Epithelial cell of umbilical artery (primary cell): ENCODE data around the gene SURF2. TPM values are rescaled to one million over a fixed set of nuclear protein-coding genes. Genes with fewer than 3 reads are reported as not detected.

Source experiments
- total RNA-seq: library from RNA; depleted of rRNA; stranded (reverse); fragments of >200 nt; gene quantifications from 2 replicates; pipeline ENCODE4 v1.2.3, GENCODE V29; 2014

Gene SURF2
- total RNA-seq = 13.1 and 16.9 TPM in 2 replicates

DNA sequence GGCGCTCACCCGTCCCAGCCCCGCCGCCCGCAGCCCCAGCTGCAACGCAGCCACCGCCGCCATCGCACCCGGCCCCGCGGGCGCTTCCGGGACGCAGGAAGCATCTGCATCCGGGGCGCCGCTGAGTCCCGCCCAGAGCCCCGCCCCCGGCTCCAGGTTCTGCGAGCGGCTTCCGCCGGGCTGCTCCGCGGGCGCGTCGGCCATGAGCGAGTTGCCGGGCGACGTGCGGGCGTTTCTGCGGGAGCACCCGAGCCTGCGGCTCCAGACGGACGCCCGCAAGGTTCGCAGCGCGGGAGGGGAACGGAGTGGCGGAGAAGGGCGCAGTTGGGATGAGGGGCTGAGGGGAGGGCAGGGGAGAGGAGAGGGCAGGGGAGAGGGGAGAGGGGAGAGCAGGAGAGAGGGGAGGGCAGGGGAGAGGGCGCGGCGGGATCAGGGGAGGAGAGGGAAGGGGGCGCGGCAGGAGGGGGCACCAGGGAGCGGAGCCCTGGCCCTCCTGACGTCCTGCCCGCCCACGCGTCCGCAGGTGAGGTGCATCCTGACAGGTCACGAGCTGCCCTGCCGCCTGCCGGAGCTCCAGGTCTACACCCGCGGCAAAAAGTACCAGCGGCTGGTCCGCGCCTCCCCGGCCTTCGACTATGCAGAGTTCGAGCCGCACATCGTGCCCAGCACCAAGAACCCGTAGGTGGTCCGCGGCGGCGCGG, at the start of gene SURF2, which contains the start of gene SURF1:
Gene SURF2, plus strand, starts transcription at position 160 of the 701 bp plus-strand sequence. Its CDS starts 43 bp downstream, at position 203.
Gene SURF1, minus strand, starts transcription at position 97 of the 701 bp plus-strand sequence. Its CDS starts 34 bp downstream, at position 63.

GRCh38 chr9:133335924-133336811, 20.2 kb upstream of the SURF2 start, which contains the start of gene SURF6:
TSS of gene SURF6 (minus strand) at chr9:133336188. CDS start at chr9:133336132, 56 bp downstream.

GRCh38 chr9:133347985-133348717, 8.2 kb upstream of the SURF2 start, which contains the start of the genes MED22 and RPL7A:
TSS of gene MED22 (minus strand) at chr9:133348131. CDS start at chr9:133346662, 1,469 bp downstream.
TSS of gene RPL7A (plus strand) at chr9:133348218. CDS start at chr9:133348244, 26 bp downstream.

GRCh38 chr9:133375724-133376654, 19.6 kb downstream of the SURF2 start, which contains the start of the genes STKLD1 and SURF4:
TSS of gene STKLD1 (plus strand) at chr9:133376366. CDS start at chr9:133376474, 108 bp downstream.
TSS of gene SURF4 (minus strand) at chr9:133376060. CDS start at chr9:133375969, 91 bp downstream.

Other genes starting within 250 kb of the SURF2 start
- gene RALGDS, start 235.3 kb upstream of the SURF2 start, total RNA-seq = 19.9 and 32.5 TPM in 2 replicates
- 11.1 and 13.6 TPM in 2 replicates for gene GBGT1, start 192.6 kb upstream of the SURF2 start, total RNA-seq
- not detected in 2 replicates for gene OBP2B, start 147.3 kb upstream of the SURF2 start, total RNA-seq
- gene ABO, start 81.3 kb upstream of the SURF2 start, total RNA-seq = not detected in 2 replicates
- gene SURF6, start 20.4 kb upstream of the SURF2 start, total RNA-seq = 13.0 and 17.6 TPM in 2 replicates
- gene MED22, start 8.4 kb upstream of the SURF2 start, total RNA-seq = 11.6 and 14.3 TPM in 2 replicates
- gene RPL7A, start 8.3 kb upstream of the SURF2 start, total RNA-seq = 2,199 and 3,178 TPM in 2 replicates
- 31.9 and 43.9 TPM in 2 replicates for gene SURF1, start 63 bp upstream of the SURF2 start, total RNA-seq
- 440 and 443 TPM in 2 replicates for gene SURF4, start 19.5 kb downstream of the SURF2 start, total RNA-seq
- gene STKLD1, start 19.8 kb downstream of the SURF2 start, total RNA-seq = 0.32 and 0.61 TPM in 2 replicates
- gene REXO4, start 61.5 kb downstream of the SURF2 start, total RNA-seq = 16.2 and 20.4 TPM in 2 replicates
- 0.65 and 1.1 TPM in 2 replicates for gene ADAMTS13, start 65.8 kb downstream of the SURF2 start, total RNA-seq
- gene CACFD1, start 103.4 kb downstream of the SURF2 start, total RNA-seq = 5.3 and 5.5 TPM in 2 replicates
- 26.6 and 31.8 TPM in 2 replicates for gene SLC2A6, start 122.5 kb downstream of the SURF2 start, total RNA-seq
- gene MYMK, start 168.4 kb downstream of the SURF2 start, total RNA-seq = not detected in 2 replicates
- gene ADAMTSL2, start 178.2 kb downstream of the SURF2 start, total RNA-seq = under 0.01 TPM in 1 of 2 replicates, not detected in the other